HTERT RPE-1 (cell line): ENCODE results near the gene DYNLL2.
"Not testable (repeated sequence)": the region's sequence is repeated elsewhere in the genome, so short reads cannot be mapped to it uniquely, and the experiment has no call there.

Experiments used
- in situ Hi-C: fragments of 300-500 bp; cut with MboI; formaldehyde crosslinking; loops from 4 replicates; pipeline ENCODE4 v1.14.3; 2020; ENCODE audit warnings: low sequenced_read_pairs

The DYNLL2 gene

DNA sequence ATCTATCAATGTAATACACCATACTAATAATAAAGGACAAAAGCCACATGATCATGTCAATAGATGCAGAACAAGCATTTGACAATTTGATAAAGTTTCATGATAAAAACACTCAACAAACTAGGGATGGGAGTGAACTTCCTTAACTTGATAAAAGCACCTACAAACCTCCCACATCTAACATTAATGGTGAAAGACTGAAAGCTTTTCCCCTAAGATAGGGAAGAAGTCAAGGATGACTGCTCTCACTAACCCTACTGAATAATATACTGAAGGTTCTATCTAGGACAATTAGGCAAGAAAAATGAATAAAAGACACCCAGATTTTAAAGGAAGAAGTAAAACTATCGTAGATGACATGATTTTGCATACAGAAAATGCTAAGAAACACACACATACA lies 10.4 kb upstream of the DYNLL2 start:
- in situ Hi-C loops, result no loop called here

- in situ Hi-C loops, result not testable (repeated sequence)
Observed at GRCh38 chr17:58073266-58073665, 10.0 kb upstream of the DYNLL2 start.

GRCh38 chr17:58074406-58074805 lies 8.8 kb upstream of the DYNLL2 start:
- in situ Hi-C loops, result not testable (repeated sequence)

DNA sequence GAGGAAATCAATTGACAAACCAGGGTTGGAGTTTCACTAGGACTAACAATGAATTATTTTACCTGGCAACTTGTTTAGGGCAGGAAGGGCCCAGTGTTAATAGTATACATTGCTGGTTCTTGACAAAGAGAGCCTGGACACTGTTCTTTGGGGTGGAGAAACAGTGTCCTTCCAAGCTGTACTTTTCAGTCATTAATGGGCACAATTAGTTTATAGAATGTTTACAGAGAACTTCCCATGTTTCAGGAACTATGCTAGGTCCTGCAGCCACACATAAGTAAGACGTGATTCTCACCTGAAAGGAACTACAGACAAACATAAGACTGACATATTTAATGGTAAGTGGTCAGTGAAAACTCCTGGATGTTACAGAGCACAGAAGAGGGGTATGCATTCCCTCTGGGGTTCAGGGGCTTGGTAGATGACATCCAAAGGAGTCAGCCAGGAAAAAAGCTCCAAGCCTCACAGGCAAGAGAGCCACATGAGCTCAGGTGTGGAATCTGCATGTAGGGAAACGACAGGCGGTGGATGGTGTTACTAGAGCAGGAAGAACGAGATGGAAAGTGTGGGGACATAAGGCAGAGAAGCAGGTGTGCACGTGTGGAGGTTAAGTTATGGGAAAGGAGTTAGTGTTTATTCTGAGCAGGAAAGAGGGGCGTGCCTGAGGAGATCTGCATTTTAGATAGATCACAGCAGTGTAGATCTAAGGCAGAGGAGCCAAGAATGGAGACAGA lies 3.8 kb upstream of the DYNLL2 start:
- in situ Hi-C loops, result no loop called here

DNA sequence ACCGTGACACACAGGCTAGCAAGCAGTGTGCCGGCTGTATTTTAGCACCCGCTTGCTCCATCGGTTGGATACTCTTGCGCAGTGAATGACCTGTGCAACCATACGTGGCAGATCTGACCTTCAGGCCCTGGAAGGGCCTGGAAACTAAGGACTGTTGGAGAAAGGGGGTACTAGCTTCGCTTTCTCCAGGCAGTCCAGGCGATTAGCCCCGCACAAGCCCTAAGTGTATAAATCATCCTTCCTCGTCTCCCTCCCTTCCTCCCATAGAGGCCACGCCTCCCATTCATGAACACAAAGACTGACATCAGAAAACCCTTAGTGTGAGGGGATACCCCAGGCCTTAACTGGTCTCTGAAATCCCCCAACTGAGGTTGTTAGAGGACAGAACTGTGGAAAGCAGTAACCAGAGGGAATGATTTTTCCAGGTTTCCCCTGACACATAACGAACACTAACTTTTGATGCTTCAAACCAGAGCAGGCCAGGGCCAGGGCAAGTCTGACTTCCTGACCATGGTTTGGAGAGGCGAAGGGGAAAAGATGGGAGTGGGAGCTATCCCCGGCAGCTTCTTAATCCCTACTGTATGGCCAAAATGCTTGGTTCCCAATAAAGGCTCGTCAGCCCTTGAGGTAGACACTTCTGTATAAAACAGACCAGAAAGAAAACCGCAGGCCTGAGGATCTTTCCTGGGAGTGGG lies 1.4 kb upstream of the DYNLL2 start:
- in situ Hi-C loops, result no loop called here

GRCh38 chr17:58082341-58082869 lies 814 bp upstream of the DYNLL2 start:
- in situ Hi-C loops, result no loop called here

GRCh38 chr17:58083491-58084316 lies 485 bp downstream of the DYNLL2 start:
- in situ Hi-C loops, result no loop called here

DNA sequence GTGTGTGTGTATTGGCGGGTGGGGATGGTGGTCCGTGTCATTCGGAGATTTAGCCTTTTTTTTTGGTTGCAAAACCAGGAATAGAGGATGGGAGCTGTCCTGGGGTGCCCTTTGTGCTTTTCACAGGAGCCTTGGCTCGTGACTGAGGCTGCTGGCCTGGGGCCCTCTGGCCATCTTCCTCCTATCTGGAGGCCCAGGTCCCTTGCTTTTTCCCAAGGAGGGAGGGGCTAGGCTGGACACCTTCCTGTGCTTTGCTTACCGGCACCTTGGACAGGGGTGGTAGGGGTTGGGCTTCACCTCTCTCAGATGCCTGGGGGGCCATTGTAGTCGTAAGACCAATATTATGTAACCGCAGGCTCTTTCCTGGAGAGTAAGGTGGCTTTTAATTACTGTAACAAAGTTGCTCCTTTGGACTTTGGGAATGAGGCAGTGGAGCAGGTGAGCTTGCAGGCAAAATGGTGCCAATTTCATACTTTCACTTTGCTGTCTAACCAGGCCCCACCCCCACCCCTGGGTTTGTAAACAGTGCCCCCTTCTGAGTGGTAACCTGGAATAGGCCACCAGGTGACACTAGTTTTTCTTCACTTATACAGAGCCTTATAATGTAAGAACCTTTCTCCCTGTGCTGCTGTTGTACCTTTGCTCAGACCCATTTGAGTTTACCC lies 1.2 kb downstream of the DYNLL2 start:
- in situ Hi-C loops, result no loop called here

- in situ Hi-C loops, result no loop called here
Observed at GRCh38 chr17:58085039-58085715, 2.0 kb downstream of the DYNLL2 start.

- in situ Hi-C loops, result no loop called here
Observed at GRCh38 chr17:58086953-58087352, 3.7 kb downstream of the DYNLL2 start.

DNA sequence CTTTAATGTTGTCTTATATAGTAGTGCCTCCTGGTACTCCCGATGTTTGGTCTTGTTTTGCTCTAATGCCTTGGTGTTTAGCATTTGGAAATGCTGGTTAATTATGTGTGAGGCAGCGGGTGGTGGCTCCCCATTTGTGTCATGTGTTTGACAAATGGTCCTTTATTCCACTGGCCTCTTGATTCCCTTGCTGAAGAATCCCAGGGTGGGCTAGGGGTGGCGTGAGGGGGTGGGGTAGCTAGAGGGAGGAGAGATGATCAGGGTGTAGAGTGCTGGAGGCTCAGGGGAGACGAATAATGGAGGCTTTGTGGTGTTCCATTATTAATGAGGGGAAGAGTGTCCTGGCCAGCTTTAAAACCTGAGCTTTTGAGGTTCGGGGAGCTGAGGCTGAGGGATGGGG lies 5.4 kb downstream of the DYNLL2 start:
- in situ Hi-C loops, result no loop called here

DNA sequence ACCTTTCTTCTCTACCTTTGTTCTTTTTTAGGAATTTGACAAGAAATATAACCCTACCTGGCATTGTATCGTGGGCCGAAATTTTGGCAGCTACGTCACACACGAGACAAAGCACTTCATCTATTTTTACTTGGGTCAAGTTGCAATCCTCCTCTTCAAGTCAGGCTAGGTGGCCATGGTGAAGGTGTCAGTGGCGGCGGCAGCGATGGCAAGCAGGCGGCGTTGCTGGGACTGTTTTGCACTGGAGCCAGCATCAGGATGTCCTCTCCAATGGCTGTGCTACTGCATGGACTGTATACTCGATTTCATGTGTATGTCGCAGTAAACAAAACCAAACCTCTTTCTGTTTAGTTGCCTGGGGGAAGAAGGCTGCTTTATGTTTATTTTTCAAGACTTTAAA lies 5.9 kb downstream of the DYNLL2 start:
- in situ Hi-C loops, result no loop called here

DNA sequence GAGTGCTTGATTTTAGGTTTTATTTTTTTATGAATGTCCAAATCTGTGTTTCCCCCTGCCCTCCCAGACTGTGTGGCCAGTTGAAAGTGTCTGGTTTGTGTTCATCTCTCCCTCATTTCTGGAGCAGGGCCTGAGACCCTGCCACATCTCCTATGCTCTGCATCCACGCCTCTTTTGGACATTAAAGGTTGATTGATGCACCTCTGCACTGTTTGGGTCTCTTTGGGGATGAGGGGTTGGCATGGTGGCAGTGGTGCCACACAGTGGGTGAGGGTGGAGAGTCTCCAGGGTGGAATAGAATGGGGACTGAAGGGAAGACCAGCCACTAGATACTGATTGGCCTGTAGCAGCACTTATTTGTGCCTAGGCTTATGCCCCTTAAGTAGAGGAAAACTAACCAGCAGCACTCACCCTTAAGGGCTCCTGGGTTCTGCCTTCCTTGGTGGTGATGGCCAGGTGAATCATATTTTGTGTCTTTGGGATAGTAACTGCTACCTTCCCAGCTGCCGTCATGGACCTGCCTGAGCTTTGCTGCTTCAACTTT lies 7.9 kb downstream of the DYNLL2 start:
- in situ Hi-C loops, result no loop called here

GRCh38 chr17:58092101-58092796 lies 9.0 kb downstream of the DYNLL2 start:
- in situ Hi-C loops, result no loop called here

GRCh38 chr17:58092797-58093385 lies 9.7 kb downstream of the DYNLL2 start:
- in situ Hi-C loops, result no loop called here

GRCh38 chr17:58094118-58094517 lies 10.9 kb downstream of the DYNLL2 start:
- in situ Hi-C loops, result no loop called here

- in situ Hi-C loops, result no loop called here
Observed at GRCh38 chr17:58096892-58097291, 13.7 kb downstream of the DYNLL2 start.

GRCh38 chr17:58097384-58098088 lies 14.3 kb downstream of the DYNLL2 start:
- in situ Hi-C loops, result no loop called here
